Stomach (tissue), 4 donors: Measurements from ENCODE around the gene APLF.

Experiments used
- CTCF ChIP-seq, 7 experiments: fragments of 450-650 bp in 4 of 7; fragments of 200-600 bp in 3 of 7; sonication (generic) in 3 of 7; IDR thresholded peaks; one replicate each; pipeline ENCODE4 v1.5.1; 2016 to 2019; ENCODE audit warnings: antibody characterized with exemption in 7 of 7, control low read depth in 2 of 7, mild to moderate bottlenecking in 1 of 7
- EP300 ChIP-seq: sonication (generic); formaldehyde crosslinking; IDR thresholded peaks from one replicate; pipeline ENCODE4 v1.6.1; 2017; ENCODE audit warnings: antibody characterized with exemption

GRCh38 chr2:68429311-68429826 is 38.0 kb upstream of the APLF start:
- TF ChIP-seq CTCF (IDR thresholded peaks at IDR 0.05) (no peak), EP300 (no peak)
